ENCODE results near the gene ATOH8.

Gene ATOH8

GRCh38 chr2:85786865-85787264, 33.1 kb downstream of the ATOH8 start:
- no peak for DNase-seq (ENCODE audit: low read depth)

GRCh38 chr2:85787282-85787980, 33.6 kb downstream of the ATOH8 start:
- DNase-seq (ENCODE audit: low read depth), result no peak

GRCh38 chr2:85787981-85788340, 34.2 kb downstream of the ATOH8 start:
- no peak for DNase-seq (ENCODE audit: low read depth)

GRCh38 chr2:85788603-85789002, 34.8 kb downstream of the ATOH8 start:
- DNase-seq (ENCODE audit: low read depth), result no peak

- DNase-seq (ENCODE audit: low read depth), result no peak
Measured at GRCh38 chr2:85789271-85789670, 35.5 kb downstream of the ATOH8 start.

GRCh38 chr2:85790032-85790431, 36.2 kb downstream of the ATOH8 start:
- no peak for DNase-seq (ENCODE audit: low read depth)

- no peak for DNase-seq (ENCODE audit: low read depth)
Measured at GRCh38 chr2:85790499-85791188, 36.9 kb downstream of the ATOH8 start.

GRCh38 chr2:85791704-85792565, 38.1 kb downstream of the ATOH8 start:
- no peak for DNase-seq (ENCODE audit: low read depth)

- no peak for DNase-seq (ENCODE audit: low read depth)
Measured at GRCh38 chr2:85792783-85793441, 39.1 kb downstream of the ATOH8 start.

- DNase-seq (ENCODE audit: low read depth), result no peak
Measured at GRCh38 chr2:85793584-85793983, 39.8 kb downstream of the ATOH8 start.

- DNase-seq (ENCODE audit: low read depth), result no peak
Measured at GRCh38 chr2:85794038-85794441, 40.2 kb downstream of the ATOH8 start.

- DNase-seq (ENCODE audit: low read depth), result no peak
Measured at GRCh38 chr2:85794491-85795121, 40.8 kb downstream of the ATOH8 start.

GRCh38 chr2:85795331-85796045, 41.7 kb downstream of the ATOH8 start:
- no peak for DNase-seq (ENCODE audit: low read depth)

GRCh38 chr2:85796046-85796340, 42.2 kb downstream of the ATOH8 start:
- DNase-seq (ENCODE audit: low read depth), result no peak

GRCh38 chr2:85796341-85797262, 42.8 kb downstream of the ATOH8 start:
- no peak for DNase-seq (ENCODE audit: low read depth)

GRCh38 chr2:85797263-85797660, 43.5 kb downstream of the ATOH8 start:
- DNase-seq (ENCODE audit: low read depth), result no peak

GRCh38 chr2:85797921-85798320, 44.1 kb downstream of the ATOH8 start:
- no peak for DNase-seq (ENCODE audit: low read depth)

- no peak for DNase-seq (ENCODE audit: low read depth)
Measured at GRCh38 chr2:85799215-85799956, 45.6 kb downstream of the ATOH8 start.

GRCh38 chr2:85800586-85800985, 46.8 kb downstream of the ATOH8 start:
- no peak for DNase-seq (ENCODE audit: low read depth)

GRCh38 chr2:85801871-85802270, 48.1 kb downstream of the ATOH8 start:
- DNase-seq (ENCODE audit: low read depth), result no peak
